Measurements from ENCODE around the gene BRD1. TPM values are rescaled to one million over a fixed set of nuclear protein-coding genes. Genes with fewer than 3 reads are reported as not detected.
"Not testable (repeated sequence)": the region's sequence is repeated elsewhere in the genome, so short reads cannot be mapped to it uniquely, and the experiment has no call there.

The BRD1 gene
- total and polyA plus RNA-seq, 2 experiments from 2014 or later = 25.0 to 25.9 TPM

- peak; percentile 99 for DNase-seq (ENCODE audit: low spot score)
- H3K79me2 ChIP-seq = peaks cover 39% of the 10 kb centered on the region
- peak within 1 kb of the TSS; percentile 95 for H3K27ac ChIP-seq
- H3K27me3 ChIP-seq = peaks cover 25% of the 10 kb centered on the region
- TF ChIP-seq CTCF (IDR thresholded peaks at IDR 0.05; ENCODE audit: poor library complexity) = no peak
- TF ChIP-seq EZH2 (IDR thresholded peaks at IDR 0.05; ENCODE audit: borderline replicate concordance) = no peak
- TF ChIP-seq EZH2phosphoT487 (IDR thresholded peaks at IDR 0.05; ENCODE audit: low read depth, severe bottlenecking, unreplicated experiment) = no peak
- H3K36me3 ChIP-seq (replicated peaks; ENCODE audit: insufficient read depth, low read depth) = no peaks in the 10 kb centered on the region
- H4K20me1 ChIP-seq (ENCODE audit: insufficient read depth, poor library complexity, severe bottlenecking) = peaks cover 37% of the 10 kb centered on the region
- H3K9me3 ChIP-seq (ENCODE audit: low read depth) = no peaks in the 10 kb centered on the region
- peak within 1 kb of the TSS; percentile 97 for H3K4me3 ChIP-seq
- peaks cover 35% of the 10 kb centered on the region for H3K4me1 ChIP-seq (ENCODE audit: insufficient read depth)
- peak within 1 kb of the TSS; percentile 100 for H3K4me2 ChIP-seq
- peak within 1 kb of the TSS; percentile 89 for H2AFZ ChIP-seq
- 1% methylated on average over 74 of the region's 127 CpGs for WGBS (ENCODE audit: low lambda C conversion rate, missing lambda C conversion rate)
- no peaks in the 10 kb centered on the region for H3K9me2 ChIP-seq (replicated peaks; ENCODE audit: insufficient read depth)
Observed at GRCh38 chr22:49852898-49853894, 25.5 kb upstream of the BRD1 start, which contains the start of gene ZBED4. Gene ZBED4, plus strand, starts transcription at chr22:49853844. Its CDS starts 29,819 bp downstream, at chr22:49883663.

- Histone ChIP-seq H3K4me1 (ENCODE audit: insufficient read depth) (peaks cover 35% of the 10 kb centered on the region), H2AFZ (peak overlapping the region; percentile 89), H3K4me3 (peak overlapping the region; percentile 85), H4K20me1 (ENCODE audit: insufficient read depth, poor library complexity, severe bottlenecking) (peaks cover 31% of the 10 kb centered on the region), H3K4me2 (peak overlapping the region; percentile 89), H3K27me3 (peaks cover 31% of the 10 kb centered on the region), H3K27ac (peak overlapping the region; percentile 95), H3K79me2 (peaks cover 33% of the 10 kb centered on the region)
- not testable (repeated sequence) for H3K9me2 ChIP-seq (replicated peaks; ENCODE audit: insufficient read depth); H3K9me3 ChIP-seq (ENCODE audit: low read depth); DNase-seq (ENCODE audit: low spot score); H3K36me3 ChIP-seq (replicated peaks; ENCODE audit: insufficient read depth, low read depth)
- 52% methylated on average over 13 of the region's 13 CpGs for WGBS (ENCODE audit: low lambda C conversion rate, missing lambda C conversion rate)
Observed at GRCh38 chr22:49852568-49852897, 24.9 kb upstream of the BRD1 start.

- no peaks in the 10 kb centered on the region for H3K36me3 ChIP-seq (replicated peaks; ENCODE audit: insufficient read depth, low read depth)
- peaks cover 33% of the 10 kb centered on the region for H3K4me1 ChIP-seq (ENCODE audit: insufficient read depth)
- H3K9me2 ChIP-seq (replicated peaks; ENCODE audit: insufficient read depth) = no peaks in the 10 kb centered on the region
- TF ChIP-seq CTCF (IDR thresholded peaks at IDR 0.05; ENCODE audit: poor library complexity) = no peak
- no peak for TF ChIP-seq EZH2 (IDR thresholded peaks at IDR 0.05; ENCODE audit: borderline replicate concordance)
- TF ChIP-seq EZH2phosphoT487 (IDR thresholded peaks at IDR 0.05; ENCODE audit: low read depth, severe bottlenecking, unreplicated experiment) = no peak
- H4K20me1 ChIP-seq (ENCODE audit: insufficient read depth, poor library complexity, severe bottlenecking) = peaks cover 20% of the 10 kb centered on the region
- DNase-seq (ENCODE audit: low spot score) = no peak
- no peaks in the 10 kb centered on the region for H3K9me3 ChIP-seq (ENCODE audit: low read depth)
- H3K27me3 ChIP-seq = peaks cover 39% of the 10 kb centered on the region
- H3K4me2 ChIP-seq = no peak overlapping the region
- peaks cover 21% of the 10 kb centered on the region for H3K79me2 ChIP-seq
- H3K27ac ChIP-seq = no peak overlapping the region
- H3K4me3 ChIP-seq = no peak overlapping the region
- H2AFZ ChIP-seq = no peak overlapping the region
- WGBS (ENCODE audit: low lambda C conversion rate, missing lambda C conversion rate) = 73% methylated on average over 10 of the region's 10 CpGs
Observed at GRCh38 chr22:49850959-49851802, 23.5 kb upstream of the BRD1 start.
